ENCODE data around the gene PIK3AP1. TPM values are rescaled to one million over a fixed set of nuclear protein-coding genes. Genes with fewer than 3 reads are reported as not detected.

Gene PIK3AP1
- total RNA-seq, 1 experiment from 2014 or later, result 1.7 TPM

GRCh38 chr10:96687317-96688012, 32.8 kb downstream of the PIK3AP1 start:
- Histone ChIP-seq H4K20me1 (ENCODE audit: insufficient read depth) (no peaks in the 10 kb centered on the region), H3K4me3 (no peak overlapping the region), H3F3A (ENCODE audit: insufficient read depth, low read depth) (no peaks in the 10 kb centered on the region), H3K4me2 (no peak overlapping the region), H2AFZ (no peak overlapping the region), H3K4me1 (replicated peaks; ENCODE audit: insufficient read depth) (no peaks in the 10 kb centered on the region), H3K27me3 (ENCODE audit: insufficient read depth, low read depth) (no peaks in the 10 kb centered on the region), H3K9me2 (ENCODE audit: insufficient read depth) (no peaks in the 10 kb centered on the region), H3K36me3 (ENCODE audit: low read depth) (no peaks in the 10 kb centered on the region), H3K27ac (no peak overlapping the region), H3K79me2 (ENCODE audit: low read depth) (no peaks in the 10 kb centered on the region), H3K9me3 (ENCODE audit: insufficient read depth, low read depth) (no peaks in the 10 kb centered on the region)
- DNase-seq, result no peak
- ChIA-PET CTCF (no interaction called here), POLR2A (ENCODE audit: unreplicated experiment) (no interaction called here)
- intact Hi-C loops (cut with micrococcal nuclease; ENCODE audit: unreplicated experiment), result no loop called here
- no TSS peak for BruUV-seq (replicated peaks)
- TF ChIP-seq CTCF (conservative IDR thresholded peaks at IDR 0.05) (no peak), EZH2 (IDR thresholded peaks at IDR 0.05; ENCODE audit: low read depth) (no peak)

GRCh38 chr10:96686514-96686913, 33.8 kb downstream of the PIK3AP1 start:
- no peaks in the 10 kb centered on the region for H3K9me3 ChIP-seq (ENCODE audit: insufficient read depth, low read depth)
- no peak overlapping the region for H2AFZ ChIP-seq
- no peaks in the 10 kb centered on the region for H3K27me3 ChIP-seq (ENCODE audit: insufficient read depth, low read depth)
- H3F3A ChIP-seq (ENCODE audit: insufficient read depth, low read depth), result no peaks in the 10 kb centered on the region
- intact Hi-C loops (cut with micrococcal nuclease; ENCODE audit: unreplicated experiment), result no loop called here
- H3K79me2 ChIP-seq (ENCODE audit: low read depth), result no peaks in the 10 kb centered on the region
- H4K20me1 ChIP-seq (ENCODE audit: insufficient read depth), result no peaks in the 10 kb centered on the region
- TF ChIP-seq EZH2 (IDR thresholded peaks at IDR 0.05; ENCODE audit: low read depth), result no peak
- TF ChIP-seq CTCF (conservative IDR thresholded peaks at IDR 0.05), result no peak
- CTCF ChIA-PET, result no interaction called here
- no peaks in the 10 kb centered on the region for H3K36me3 ChIP-seq (ENCODE audit: low read depth)
- no peaks in the 10 kb centered on the region for H3K4me1 ChIP-seq (replicated peaks; ENCODE audit: insufficient read depth)
- H3K27ac ChIP-seq, result no peak overlapping the region
- no TSS peak for BruUV-seq (replicated peaks)
- no peak for DNase-seq
- H3K4me2 ChIP-seq, result no peak overlapping the region
- H3K9me2 ChIP-seq (ENCODE audit: insufficient read depth), result no peaks in the 10 kb centered on the region
- H3K4me3 ChIP-seq, result no peak overlapping the region
- POLR2A ChIA-PET (ENCODE audit: unreplicated experiment), result no interaction called here

- Histone ChIP-seq H3K27ac (no peak overlapping the region), H3K4me1 (replicated peaks; ENCODE audit: insufficient read depth) (no peaks in the 10 kb centered on the region), H3K36me3 (ENCODE audit: low read depth) (no peaks in the 10 kb centered on the region), H3K9me3 (ENCODE audit: insufficient read depth, low read depth) (no peaks in the 10 kb centered on the region), H3F3A (ENCODE audit: insufficient read depth, low read depth) (no peaks in the 10 kb centered on the region), H3K4me3 (no peak overlapping the region), H4K20me1 (ENCODE audit: insufficient read depth) (no peaks in the 10 kb centered on the region), H2AFZ (no peak overlapping the region), H3K9me2 (ENCODE audit: insufficient read depth) (no peaks in the 10 kb centered on the region), H3K4me2 (no peak overlapping the region), H3K79me2 (ENCODE audit: low read depth) (no peaks in the 10 kb centered on the region), H3K27me3 (ENCODE audit: insufficient read depth, low read depth) (no peaks in the 10 kb centered on the region)
- POLR2A ChIA-PET (ENCODE audit: unreplicated experiment), result no interaction called here
- no peak for DNase-seq
- TF ChIP-seq CTCF (conservative IDR thresholded peaks at IDR 0.05), result no peak
- TF ChIP-seq EZH2 (IDR thresholded peaks at IDR 0.05; ENCODE audit: low read depth), result no peak
- CTCF ChIA-PET, result no interaction called here
- intact Hi-C loops (cut with micrococcal nuclease; ENCODE audit: unreplicated experiment), result no loop called here
- no TSS peak for BruUV-seq (replicated peaks)
Measured at GRCh38 chr10:96685306-96685705, 35.0 kb downstream of the PIK3AP1 start.
